Vagina (tissue), 2 donors: ENCODE measurements around the gene METTL2B. TPM values are rescaled to one million over a fixed set of nuclear protein-coding genes. Genes with fewer than 3 reads are reported as not detected.
"Not testable (repeated sequence)": the region's sequence is repeated elsewhere in the genome, so short reads cannot be mapped to it uniquely, and the experiment has no call there.

Experiments used
- DNase-seq, 2 donors: peaks; one replicate each; pipeline ENCODE4 v3.0.0-alpha.2; 2017; ENCODE audit errors: extremely low spot score in 2 of 2
- H3K27ac ChIP-seq: fragments of 200-600 bp; sonication (generic); one replicate; pipeline ENCODE4 v1.5.1; 2019
- H3K27me3 ChIP-seq: fragments of 200-600 bp; sonication (generic); one replicate; pipeline ENCODE4 v1.5.1; 2019
- H3K36me3 ChIP-seq, 2 donors: fragments of 200-600 bp; sonication (generic); one replicate each; pipeline ENCODE4 v1.5.1; 2017 to 2019
- H3K4me1 ChIP-seq: fragments of 200-600 bp; sonication (generic); one replicate; pipeline ENCODE4 v1.5.1; 2019
- H3K4me3 ChIP-seq, 2 donors: fragments of 200-600 bp; sonication (generic); 1 replicate in 1 of 2; 2 replicates in 1 of 2; pipeline ENCODE4 v1.5.1; 2016 to 2019
- H3K9me3 ChIP-seq: fragments of 200-600 bp; sonication (generic); one replicate; pipeline ENCODE4 v1.5.1; 2019
- POLR2A ChIP-seq, 2 donors: fragments of 450-650 bp; IDR thresholded peaks; one replicate each; pipeline ENCODE4 v1.6.1; 2017; ENCODE audit warnings: antibody characterized with exemption in 2 of 2, mild to moderate bottlenecking in 2 of 2, moderate library complexity in 2 of 2
- POLR2AphosphoS5 ChIP-seq, 2 donors: sonication (generic); formaldehyde crosslinking; IDR thresholded peaks; one replicate each; pipeline ENCODE4 v1.9.0; 2017; ENCODE audit warnings: antibody characterized with exemption in 2 of 2, mild to moderate bottlenecking in 2 of 2, low read depth in 1 of 2; ENCODE audit not compliant: insufficient read depth in 1 of 2
- intact Hi-C: fragments of 100-400 bp; cut with DNase I; formaldehyde crosslinking; loops from one replicate; pipeline ENCODE4 v1.15.1; 2023
- total RNA-seq: library from RNA; depleted of rRNA; stranded (reverse); fragments of >200 nt; gene quantifications from one replicate; pipeline ENCODE4 v1.2.3, GENCODE V29; 2016
- TF ChIP-seq, protein P1 (sequence below), 3 experiments: fragments of 450-650 bp in 2 of 3; fragments of 200-600 bp in 1 of 3; sonication (generic) in 1 of 3; IDR thresholded peaks; one replicate each; pipeline ENCODE4 v1.5.1; 2017 to 2019; ENCODE audit warnings: antibody characterized with exemption in 3 of 3, mild to moderate bottlenecking in 2 of 3, moderate library complexity in 2 of 3

The METTL2B gene, protein sequence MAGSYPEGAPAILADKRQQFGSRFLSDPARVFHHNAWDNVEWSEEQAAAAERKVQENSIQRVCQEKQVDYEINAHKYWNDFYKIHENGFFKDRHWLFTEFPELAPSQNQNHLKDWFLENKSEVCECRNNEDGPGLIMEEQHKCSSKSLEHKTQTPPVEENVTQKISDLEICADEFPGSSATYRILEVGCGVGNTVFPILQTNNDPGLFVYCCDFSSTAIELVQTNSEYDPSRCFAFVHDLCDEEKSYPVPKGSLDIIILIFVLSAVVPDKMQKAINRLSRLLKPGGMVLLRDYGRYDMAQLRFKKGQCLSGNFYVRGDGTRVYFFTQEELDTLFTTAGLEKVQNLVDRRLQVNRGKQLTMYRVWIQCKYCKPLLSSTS
- total RNA-seq: 18.4 TPM

DNA sequence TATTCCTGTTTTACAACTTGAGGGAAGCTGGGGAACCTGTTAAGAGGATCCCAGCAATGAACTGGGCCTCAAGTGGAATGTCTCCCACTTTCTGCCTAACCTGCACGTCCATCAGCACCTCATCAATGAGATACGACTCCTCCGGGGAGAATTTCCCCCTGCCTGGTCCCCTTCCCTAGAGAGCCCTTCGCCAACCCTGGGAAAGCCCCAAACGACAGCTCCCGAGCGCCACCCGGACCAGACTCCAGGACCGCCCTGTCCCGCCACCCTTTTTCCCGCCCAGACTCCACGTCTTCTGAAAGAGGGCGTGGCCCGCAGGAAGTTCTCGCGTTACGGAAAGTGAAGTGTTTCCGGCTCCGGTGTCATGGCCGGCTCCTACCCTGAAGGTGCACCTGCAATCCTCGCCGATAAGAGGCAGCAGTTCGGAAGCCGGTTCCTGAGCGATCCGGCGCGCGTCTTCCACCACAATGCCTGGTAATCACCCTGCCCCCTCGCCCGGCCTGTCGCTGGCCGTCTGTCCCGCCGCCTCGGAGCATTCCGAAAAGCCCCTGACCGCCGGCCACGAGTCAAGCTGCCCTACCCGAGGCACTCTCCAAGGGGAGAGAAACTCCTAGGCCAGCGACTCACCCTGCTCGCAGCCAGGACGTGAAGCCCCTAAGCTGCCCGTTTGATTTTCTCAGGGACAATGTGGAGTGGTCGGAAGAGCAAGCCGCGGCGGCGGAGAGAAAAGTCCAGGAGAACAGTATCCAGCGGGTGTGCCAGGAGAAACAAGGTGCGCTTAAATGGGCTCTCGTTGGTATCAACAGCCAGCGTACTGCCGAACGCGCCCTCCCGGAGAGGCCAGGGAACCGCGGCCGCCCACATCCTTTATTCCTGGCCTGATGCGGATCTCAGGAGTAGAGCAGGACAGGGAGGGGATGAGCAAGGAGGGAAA is at the start of gene METTL2B:
Gene METTL2B (plus strand): TSS at position 347 of the 934 bp plus-strand sequence. CDS start 18 bp downstream, at position 365.
- H3K9me3 ChIP-seq, H3K36me3 ChIP-seq, H3K27me3 ChIP-seq, intact Hi-C loops: not testable (repeated sequence)
- peak in 1 of 2 donors; percentile 27 for TF ChIP-seq POLR2A (IDR thresholded peaks at IDR 0.05)
- TF ChIP-seq POLR2AphosphoS5 (IDR thresholded peaks at IDR 0.05; ENCODE audit: insufficient read depth in 1 of 2, low read depth in 1 of 2): peak; percentile 80 to 89
- peak in 1 of 2 donors; percentile 91 for DNase-seq
- H3K27ac ChIP-seq: peak within 1 kb of the TSS; percentile 82
- peaks cover 14% of the 10 kb centered on the region for H3K4me1 ChIP-seq
- peak within 1 kb of the TSS; percentile 78 to 85 for H3K4me3 ChIP-seq

DNA sequence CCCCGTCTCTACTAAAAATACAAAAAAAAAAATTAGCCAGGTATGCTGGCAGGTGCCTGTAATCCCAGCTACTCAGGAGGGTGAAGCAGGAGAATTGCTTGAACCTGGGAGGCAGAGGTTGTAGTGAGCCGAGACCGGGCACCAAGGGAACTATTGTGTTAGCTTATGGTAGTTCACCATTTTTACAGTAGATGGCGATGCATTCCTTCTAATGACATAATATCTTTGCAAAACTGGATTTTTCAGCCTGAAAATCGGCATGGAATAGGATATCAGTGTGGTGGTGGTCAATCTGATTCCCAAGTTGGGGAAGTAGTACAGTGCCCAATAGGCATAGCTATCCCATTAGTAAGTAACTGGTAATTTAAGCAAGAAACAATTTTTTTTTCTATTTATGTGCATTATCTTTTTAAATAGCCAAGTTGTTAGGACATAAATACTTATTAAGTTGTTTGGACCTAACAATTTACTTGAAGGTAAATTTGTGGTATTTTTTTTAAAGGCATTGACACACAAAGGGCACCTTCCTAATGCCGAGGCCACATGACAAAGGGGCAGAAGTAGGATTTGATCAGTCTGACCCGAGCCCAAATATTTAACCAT is 49.2 kb upstream of the METTL2B start:
- Histone ChIP-seq H3K4me1 (no peaks in the 10 kb centered on the region), H3K27ac (no peak overlapping the region), H3K27me3 (no peaks in the 10 kb centered on the region), H3K36me3 (no peaks in the 10 kb centered on the region), H3K4me3 (no peak overlapping the region), H3K9me3 (no peaks in the 10 kb centered on the region)
- intact Hi-C loops: no loop called here
- no peak for DNase-seq
- TF ChIP-seq POLR2AphosphoS5 (IDR thresholded peaks at IDR 0.05; ENCODE audit: insufficient read depth in 1 of 2, low read depth in 1 of 2) (no peak), POLR2A (IDR thresholded peaks at IDR 0.05) (no peak)
- TF ChIP-seq, protein P1, sequence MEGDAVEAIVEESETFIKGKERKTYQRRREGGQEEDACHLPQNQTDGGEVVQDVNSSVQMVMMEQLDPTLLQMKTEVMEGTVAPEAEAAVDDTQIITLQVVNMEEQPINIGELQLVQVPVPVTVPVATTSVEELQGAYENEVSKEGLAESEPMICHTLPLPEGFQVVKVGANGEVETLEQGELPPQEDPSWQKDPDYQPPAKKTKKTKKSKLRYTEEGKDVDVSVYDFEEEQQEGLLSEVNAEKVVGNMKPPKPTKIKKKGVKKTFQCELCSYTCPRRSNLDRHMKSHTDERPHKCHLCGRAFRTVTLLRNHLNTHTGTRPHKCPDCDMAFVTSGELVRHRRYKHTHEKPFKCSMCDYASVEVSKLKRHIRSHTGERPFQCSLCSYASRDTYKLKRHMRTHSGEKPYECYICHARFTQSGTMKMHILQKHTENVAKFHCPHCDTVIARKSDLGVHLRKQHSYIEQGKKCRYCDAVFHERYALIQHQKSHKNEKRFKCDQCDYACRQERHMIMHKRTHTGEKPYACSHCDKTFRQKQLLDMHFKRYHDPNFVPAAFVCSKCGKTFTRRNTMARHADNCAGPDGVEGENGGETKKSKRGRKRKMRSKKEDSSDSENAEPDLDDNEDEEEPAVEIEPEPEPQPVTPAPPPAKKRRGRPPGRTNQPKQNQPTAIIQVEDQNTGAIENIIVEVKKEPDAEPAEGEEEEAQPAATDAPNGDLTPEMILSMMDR (IDR thresholded peaks at IDR 0.05): peak; percentile 73 to 92 (median 91)

DNA sequence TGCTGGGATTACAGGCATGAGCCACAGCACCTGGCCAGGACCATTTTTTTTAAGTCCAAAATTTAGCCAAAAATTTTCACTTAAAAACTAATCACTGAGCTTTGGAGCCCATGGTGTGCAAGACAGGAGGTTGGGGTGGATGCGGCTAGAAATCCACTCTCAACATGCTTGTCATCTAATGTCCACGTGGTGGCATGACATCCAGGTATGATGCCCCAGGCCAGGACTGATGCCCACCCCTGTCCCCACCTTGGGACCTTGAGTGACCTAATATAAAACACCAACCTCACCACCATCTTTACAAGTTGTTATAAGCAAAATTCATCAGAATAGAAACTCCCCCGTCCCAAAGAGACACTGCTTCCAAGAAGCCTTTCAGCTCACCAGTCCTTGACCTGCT is 46.3 kb upstream of the METTL2B start:
- no peaks in the 10 kb centered on the region for H3K9me3 ChIP-seq
- no peak for DNase-seq
- H3K4me1 ChIP-seq: no peaks in the 10 kb centered on the region
- no peaks in the 10 kb centered on the region for H3K27me3 ChIP-seq
- intact Hi-C loops: no loop called here
- H3K4me3 ChIP-seq: no peak overlapping the region
- no peaks in the 10 kb centered on the region for H3K36me3 ChIP-seq
- TF ChIP-seq POLR2A (IDR thresholded peaks at IDR 0.05): no peak
- TF ChIP-seq POLR2AphosphoS5 (IDR thresholded peaks at IDR 0.05; ENCODE audit: insufficient read depth in 1 of 2, low read depth in 1 of 2): no peak
- TF ChIP-seq, protein P1 (IDR thresholded peaks at IDR 0.05): no peak
- H3K27ac ChIP-seq: no peak overlapping the region

DNA sequence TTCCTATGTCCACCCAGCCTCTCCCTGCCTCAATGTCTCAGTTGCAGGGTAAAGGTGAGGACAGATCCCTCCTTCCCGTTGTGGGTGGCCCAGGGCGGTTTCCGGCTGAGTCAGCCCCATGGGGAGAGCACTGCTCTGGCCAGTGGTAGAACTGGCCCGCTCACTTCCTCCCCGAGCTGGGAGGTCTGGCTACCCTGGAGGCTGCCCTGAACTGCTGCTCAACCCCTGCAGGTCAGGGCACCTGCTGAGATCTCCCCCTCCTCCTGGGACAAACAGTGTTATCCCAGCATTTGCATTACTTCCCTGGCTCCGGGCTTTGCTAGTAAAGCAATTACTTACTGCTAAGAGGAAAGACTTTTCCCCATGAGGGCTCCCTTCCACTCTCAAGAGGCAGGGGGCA is 45.3 kb upstream of the METTL2B start:
- TF ChIP-seq, protein P1 (IDR thresholded peaks at IDR 0.05): no peak
- TF ChIP-seq POLR2AphosphoS5 (IDR thresholded peaks at IDR 0.05; ENCODE audit: insufficient read depth in 1 of 2, low read depth in 1 of 2): no peak
- no peak for TF ChIP-seq POLR2A (IDR thresholded peaks at IDR 0.05)
- intact Hi-C loops: no loop called here
- Histone ChIP-seq H3K4me1 (no peaks in the 10 kb centered on the region), H3K9me3 (no peaks in the 10 kb centered on the region), H3K36me3 (no peaks in the 10 kb centered on the region), H3K27me3 (no peaks in the 10 kb centered on the region), H3K4me3 (no peak overlapping the region), H3K27ac (no peak overlapping the region)
- no peak for DNase-seq

DNA sequence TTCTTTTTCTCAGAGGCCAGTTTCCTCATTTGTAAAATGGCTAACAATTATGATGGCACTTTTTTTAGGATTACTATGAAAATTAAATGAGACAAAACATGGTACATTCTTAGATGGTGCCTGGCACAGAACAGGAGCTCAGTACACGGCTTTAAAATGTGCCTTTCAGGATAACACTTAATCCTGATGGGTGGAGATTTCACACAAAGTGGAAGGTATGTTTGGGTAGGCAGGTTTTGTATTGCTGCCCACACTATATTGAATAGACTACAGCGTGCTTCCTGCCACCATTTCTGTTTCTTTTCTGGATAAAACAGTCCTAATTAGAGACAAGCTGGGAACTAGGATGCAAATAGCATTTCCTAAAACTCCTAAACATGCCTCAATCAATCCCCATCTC is 44.8 kb upstream of the METTL2B start:
- H3K9me3 ChIP-seq: no peaks in the 10 kb centered on the region
- TF ChIP-seq POLR2AphosphoS5 (IDR thresholded peaks at IDR 0.05; ENCODE audit: insufficient read depth in 1 of 2, low read depth in 1 of 2) (no peak), POLR2A (IDR thresholded peaks at IDR 0.05) (no peak)
- TF ChIP-seq, protein P1 (IDR thresholded peaks at IDR 0.05): no peak
- H3K36me3 ChIP-seq: no peaks in the 10 kb centered on the region
- no peak for DNase-seq
- no peaks in the 10 kb centered on the region for H3K4me1 ChIP-seq
- no peak overlapping the region for H3K27ac ChIP-seq
- H3K27me3 ChIP-seq: no peaks in the 10 kb centered on the region
- H3K4me3 ChIP-seq: no peak overlapping the region
- intact Hi-C loops: no loop called here
